Head of caudate nucleus (tissue), 42 donors: ENCODE results near the gene ZNF85.
"Not testable (repeated sequence)": the region's sequence is repeated elsewhere in the genome, so short reads cannot be mapped to it uniquely, and the experiment has no call there.

Source experiments
- DNase-seq, 42 donors: peaks; one replicate each; pipeline versions ENCODE4 v3.0.0 to v3.0.0-alpha.2; 2020 to 2021; ENCODE audit warnings: mixed read lengths in 7 of 42
- intact Hi-C: fragments of 100-400 bp; cut with DNase I; formaldehyde crosslinking; loops from one replicate; pipeline ENCODE4 v1.15.0; 2022

Gene ZNF85

GRCh38 chr19:20923077-20923871 lies at the start of gene ZNF85:
TSS of gene ZNF85 (plus strand) at chr19:20923251. CDS start at chr19:20923401, 150 bp downstream.
- peak; percentile 88 to 97 (median 94) for DNase-seq
- intact Hi-C loops, result no loop called here

- intact Hi-C loops, result no loop called here
- DNase-seq, result no peak
Observed at GRCh38 chr19:20879501-20879900, 43.5 kb upstream of the ZNF85 start.

GRCh38 chr19:20912973-20913372 lies 10.1 kb upstream of the ZNF85 start:
- no peak for DNase-seq
- intact Hi-C loops, result no loop called here

- no peak for DNase-seq
- intact Hi-C loops, result no loop called here
Observed at GRCh38 chr19:20925481-20925880, 2.4 kb downstream of the ZNF85 start.

GRCh38 chr19:20926796-20927195 lies 3.7 kb downstream of the ZNF85 start:
- intact Hi-C loops, result no loop called here
- DNase-seq, result no peak

- intact Hi-C loops, result no loop called here
Observed at GRCh38 chr19:20928371-20928770, 5.3 kb downstream of the ZNF85 start.

GRCh38 chr19:20936322-20936947 lies 13.4 kb downstream of the ZNF85 start:
- intact Hi-C loops, DNase-seq: not testable (repeated sequence)

More at GRCh38 chr19:20928371-20928770, 5.3 kb downstream of the ZNF85 start:
- no peak for DNase-seq

- intact Hi-C loops, DNase-seq: not testable (repeated sequence)
Observed at GRCh38 chr19:20952561-20953095, 29.6 kb downstream of the ZNF85 start.

GRCh38 chr19:20964798-20965197 lies 41.7 kb downstream of the ZNF85 start:
- no peak for DNase-seq

GRCh38 chr19:20968092-20968491 lies 45.0 kb downstream of the ZNF85 start:
- intact Hi-C loops, result no loop called here
- DNase-seq, result no peak

More at GRCh38 chr19:20964798-20965197, 41.7 kb downstream of the ZNF85 start:
- intact Hi-C loops, result no loop called here

GRCh38 chr19:20969498-20969897 lies 46.4 kb downstream of the ZNF85 start:
- intact Hi-C loops, result no loop called here
- DNase-seq, result no peak

GRCh38 chr19:20969898-20970297 lies 46.8 kb downstream of the ZNF85 start:
- no peak for DNase-seq
- intact Hi-C loops, result no loop called here

- DNase-seq, intact Hi-C loops: not testable (repeated sequence)
Observed at GRCh38 chr19:20992788-20993187, 69.7 kb downstream of the ZNF85 start.

GRCh38 chr19:20999731-21000352 lies 76.8 kb downstream of the ZNF85 start:
- peak; percentile 85 to 98 (median 94) for DNase-seq
- intact Hi-C loops, result no loop called here
